GM18861 (cell line): ENCODE data around the gene AEBP1.
"Not testable (repeated sequence)": the region's sequence is repeated elsewhere in the genome, so short reads cannot be mapped to it uniquely, and the experiment has no call there.

Source experiments
- ATAC-seq: cut with Tn5 transposase; IDR thresholded peaks from one replicate; pipeline ENCODE4 v1.9.1; 2021; ENCODE audit not compliant: unreplicated experiment

Gene AEBP1

GRCh38 chr7:44116789-44117666, 12.9 kb downstream of the AEBP1 start:
- ATAC-seq, result no peak

GRCh38 chr7:44117801-44118429, 13.8 kb downstream of the AEBP1 start:
- ATAC-seq, result no peak

GRCh38 chr7:44119829-44120380, 15.8 kb downstream of the AEBP1 start:
- ATAC-seq, result no peak

- ATAC-seq, result no peak
Observed at GRCh38 chr7:44120395-44120794, 16.2 kb downstream of the AEBP1 start.

GRCh38 chr7:44121761-44122420, 17.7 kb downstream of the AEBP1 start:
- no peak for ATAC-seq

GRCh38 chr7:44122529-44122928, 18.4 kb downstream of the AEBP1 start:
- ATAC-seq, result no peak

GRCh38 chr7:44123190-44124003, 19.3 kb downstream of the AEBP1 start, which contains the start of gene POLD2:
TSS of gene POLD2 (minus strand) at chr7:44123548. CDS start at chr7:44122053, 1,495 bp downstream.
- peak; percentile 96 for ATAC-seq

GRCh38 chr7:44124822-44125202, 20.7 kb downstream of the AEBP1 start:
- no peak for ATAC-seq

- not testable (repeated sequence) for ATAC-seq
Observed at GRCh38 chr7:44126574-44126973, 22.4 kb downstream of the AEBP1 start.

GRCh38 chr7:44127161-44127560, 23.0 kb downstream of the AEBP1 start:
- no peak for ATAC-seq

GRCh38 chr7:44128721-44129582, 24.8 kb downstream of the AEBP1 start:
- ATAC-seq, result no peak

- no peak for ATAC-seq
Observed at GRCh38 chr7:44131173-44132029, 27.3 kb downstream of the AEBP1 start.

- ATAC-seq, result no peak
Observed at GRCh38 chr7:44132039-44132438, 27.9 kb downstream of the AEBP1 start.

GRCh38 chr7:44133295-44133694, 29.1 kb downstream of the AEBP1 start:
- no peak for ATAC-seq

- ATAC-seq, result no peak
Observed at GRCh38 chr7:44134943-44135628, 30.9 kb downstream of the AEBP1 start.

- ATAC-seq, result no peak
Observed at GRCh38 chr7:44136731-44137130, 32.6 kb downstream of the AEBP1 start.

- ATAC-seq, result no peak
Observed at GRCh38 chr7:44138698-44139097, 34.6 kb downstream of the AEBP1 start.

GRCh38 chr7:44139311-44140010, 35.3 kb downstream of the AEBP1 start:
- no peak for ATAC-seq
